Islet of Langerhans (tissue), 1 donor: ENCODE results near the gene ZNF367.

ENCODE experiments used
- FAIRE-seq: peaks from one replicate; lab custom pipeline; 2011; peaks lifted over from hg19 to GRCh38; lab: Jason Lieb, UNC

Gene ZNF367

DNA sequence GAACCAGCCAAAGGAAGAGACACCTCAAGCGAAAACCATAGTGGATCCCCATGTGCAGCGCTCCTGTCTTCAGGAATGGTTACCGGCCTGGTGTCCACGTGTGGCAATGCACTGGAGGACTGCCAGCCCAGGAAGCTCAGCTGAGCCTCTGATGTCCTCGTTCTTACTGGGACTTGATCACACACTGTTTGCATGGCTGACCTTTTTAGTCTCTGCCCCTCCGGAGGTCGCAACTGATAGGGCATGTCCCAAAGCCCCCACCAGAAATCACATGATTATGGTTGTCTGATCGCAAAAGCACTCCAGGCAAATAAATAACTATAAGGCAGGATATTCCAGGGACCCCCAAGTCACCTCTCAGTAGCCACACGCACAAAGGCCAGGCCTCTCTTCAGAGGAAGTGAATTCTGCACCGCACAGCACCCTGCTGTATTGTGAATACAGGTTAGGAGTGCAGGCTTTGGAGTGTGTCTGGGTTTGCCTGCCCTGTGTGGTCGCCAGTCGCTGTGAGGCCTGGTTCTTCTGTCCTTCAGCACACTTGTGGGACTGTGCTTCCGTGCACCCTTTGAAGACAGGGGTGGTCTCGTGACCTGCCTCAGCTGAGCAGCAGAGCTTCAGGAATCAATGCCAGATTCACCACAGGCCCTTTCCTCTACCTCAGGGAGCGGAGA lies 18.4 kb upstream of the ZNF367 start:
- no peak for FAIRE-seq

GRCh38 chr9:96436063-96436455 lies 17.9 kb upstream of the ZNF367 start:
- no peak for FAIRE-seq

DNA sequence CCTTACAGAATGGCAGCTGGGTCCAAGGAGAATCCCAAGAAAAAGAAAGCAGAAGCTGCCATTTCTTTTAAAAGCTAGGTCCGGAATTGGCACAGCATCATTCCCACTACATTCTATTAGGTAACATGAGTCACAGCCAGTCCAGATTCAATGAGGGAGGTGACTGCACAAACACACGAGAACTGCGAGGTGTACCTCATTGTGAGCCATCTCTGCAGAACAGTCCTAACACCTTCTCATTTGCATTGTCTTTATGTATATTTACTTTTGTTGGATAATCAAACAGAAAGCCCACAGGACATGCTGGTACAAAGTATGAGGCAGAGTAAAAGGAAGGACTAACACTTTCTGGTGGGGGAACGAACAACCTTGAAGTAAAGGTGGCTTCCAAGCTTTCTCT lies 17.2 kb upstream of the ZNF367 start:
- FAIRE-seq: no peak

DNA sequence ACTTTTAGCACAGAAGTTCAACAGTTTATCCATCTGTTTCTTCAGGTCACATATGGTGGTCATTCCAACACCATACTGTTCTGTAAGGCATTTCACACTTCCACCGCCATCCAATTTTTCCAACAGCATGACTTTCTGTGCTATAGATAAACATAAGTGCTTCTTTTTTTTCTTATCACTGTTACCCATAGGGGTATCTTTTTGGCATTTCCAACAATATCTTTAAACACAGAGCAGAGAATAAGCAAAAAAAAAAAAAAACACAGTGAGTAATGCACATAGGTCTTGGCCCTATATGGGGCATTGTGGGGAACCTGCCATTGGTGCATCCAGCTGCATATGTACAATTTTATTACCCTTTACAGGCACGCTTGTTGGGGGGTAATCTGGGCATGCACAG lies 12.2 kb upstream of the ZNF367 start:
- no peak for FAIRE-seq

DNA sequence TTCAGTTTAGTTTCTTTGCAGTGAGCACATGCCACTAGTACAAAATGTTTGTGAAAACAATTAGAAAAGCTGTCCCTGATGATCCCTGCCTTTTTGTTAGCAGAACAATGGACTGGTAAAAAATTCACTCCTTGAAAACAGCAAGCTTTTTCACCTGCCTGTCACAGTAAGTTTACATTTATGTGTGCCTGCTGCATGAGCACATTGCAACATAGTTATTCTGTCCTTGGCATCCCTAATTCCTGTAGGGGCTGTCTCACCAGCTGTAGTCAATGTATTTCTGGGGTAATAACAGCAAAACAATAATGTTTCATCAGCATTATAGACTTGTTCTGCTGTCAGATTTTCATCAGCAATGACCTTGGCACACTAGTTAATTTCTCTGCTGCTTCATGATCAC lies 11.6 kb upstream of the ZNF367 start:
- no peak for FAIRE-seq

DNA sequence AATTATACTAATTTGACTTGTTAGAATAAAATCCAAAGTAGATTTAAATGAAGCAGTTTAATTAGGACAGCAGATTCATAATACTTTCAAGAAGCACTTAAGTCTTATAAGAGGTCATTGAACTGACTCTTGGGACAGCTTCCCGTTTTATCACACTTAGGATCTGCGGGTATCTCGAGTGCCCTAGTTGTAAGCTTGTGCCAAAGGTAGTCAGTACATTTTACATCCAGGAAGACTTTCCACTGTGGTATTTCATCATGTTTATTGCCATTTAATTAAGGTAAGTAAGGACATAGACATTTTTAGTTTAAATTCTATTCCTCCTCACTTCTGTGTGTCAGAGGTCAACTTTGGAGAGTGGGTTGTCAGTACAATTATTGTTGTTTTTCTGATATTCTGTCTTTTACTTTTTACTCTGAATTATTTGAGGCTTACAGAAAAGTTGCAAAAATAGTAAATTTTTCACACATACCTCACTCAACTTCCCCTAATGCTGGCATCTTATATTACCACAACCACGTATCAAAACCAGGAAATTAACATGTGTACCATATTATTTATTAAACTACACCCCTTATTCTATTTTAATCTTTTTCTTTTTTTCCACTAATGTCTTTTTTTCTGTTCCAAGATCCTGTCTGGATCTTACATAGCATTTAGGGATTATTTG lies 7.5 kb upstream of the ZNF367 start:
- FAIRE-seq: no peak

DNA sequence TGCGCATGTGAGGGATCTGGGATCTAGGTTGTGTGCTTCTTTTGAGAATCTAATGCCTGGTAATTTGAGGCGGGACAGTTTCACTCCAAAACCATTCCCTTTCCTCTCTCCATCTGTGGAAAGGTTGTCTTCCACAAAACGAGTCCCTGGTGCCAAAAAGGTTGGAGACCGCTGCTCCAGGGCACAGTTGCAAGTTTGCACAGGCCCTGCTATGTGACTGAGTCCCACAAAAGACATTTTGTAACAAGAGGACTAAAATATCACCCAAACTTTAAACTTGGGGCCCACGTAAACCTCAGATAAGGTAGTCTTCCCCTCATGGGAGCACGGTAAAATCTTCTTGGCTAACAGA lies 5.8 kb upstream of the ZNF367 start:
- no peak for FAIRE-seq

GRCh38 chr9:96423322-96423984 lies 5.3 kb upstream of the ZNF367 start:
- FAIRE-seq: no peak

DNA sequence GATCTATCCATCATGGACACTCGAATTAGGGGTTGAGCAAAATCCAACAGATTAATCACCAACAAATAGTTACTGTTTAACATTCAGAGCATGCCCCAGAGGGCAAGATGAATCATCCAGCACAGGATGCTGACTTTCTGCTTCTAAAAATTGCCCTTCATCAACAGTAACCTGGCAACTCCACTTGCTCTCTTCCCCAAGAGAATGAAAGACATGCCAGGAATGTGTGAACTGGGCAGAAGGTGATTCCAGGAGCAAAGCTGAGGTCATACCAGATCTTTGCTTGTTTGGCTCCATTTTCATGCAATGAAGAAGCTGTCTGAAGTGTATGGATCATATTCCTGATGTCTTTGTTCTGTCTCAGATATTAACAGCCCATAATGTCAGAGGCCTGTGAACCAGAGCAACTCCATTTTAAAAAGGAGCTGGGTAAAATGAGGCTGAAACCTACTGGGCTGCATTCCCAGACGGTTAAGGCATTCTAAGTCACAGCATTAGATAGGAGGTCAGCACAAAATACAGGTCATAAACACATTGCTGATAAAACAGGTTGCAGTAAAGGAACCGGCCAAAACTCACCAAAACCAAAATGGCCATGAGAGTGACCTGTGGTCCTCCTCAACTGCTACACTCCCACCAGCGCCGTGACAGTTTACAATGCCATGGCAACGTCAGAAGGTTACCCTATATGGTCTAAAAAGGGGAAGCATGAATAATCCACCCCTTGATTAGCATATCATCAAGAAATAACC lies 2.5 kb upstream of the ZNF367 start:
- peak; percentile 87 for FAIRE-seq

- FAIRE-seq: no peak
Observed at GRCh38 chr9:96419691-96419969, 1.5 kb upstream of the ZNF367 start.

DNA sequence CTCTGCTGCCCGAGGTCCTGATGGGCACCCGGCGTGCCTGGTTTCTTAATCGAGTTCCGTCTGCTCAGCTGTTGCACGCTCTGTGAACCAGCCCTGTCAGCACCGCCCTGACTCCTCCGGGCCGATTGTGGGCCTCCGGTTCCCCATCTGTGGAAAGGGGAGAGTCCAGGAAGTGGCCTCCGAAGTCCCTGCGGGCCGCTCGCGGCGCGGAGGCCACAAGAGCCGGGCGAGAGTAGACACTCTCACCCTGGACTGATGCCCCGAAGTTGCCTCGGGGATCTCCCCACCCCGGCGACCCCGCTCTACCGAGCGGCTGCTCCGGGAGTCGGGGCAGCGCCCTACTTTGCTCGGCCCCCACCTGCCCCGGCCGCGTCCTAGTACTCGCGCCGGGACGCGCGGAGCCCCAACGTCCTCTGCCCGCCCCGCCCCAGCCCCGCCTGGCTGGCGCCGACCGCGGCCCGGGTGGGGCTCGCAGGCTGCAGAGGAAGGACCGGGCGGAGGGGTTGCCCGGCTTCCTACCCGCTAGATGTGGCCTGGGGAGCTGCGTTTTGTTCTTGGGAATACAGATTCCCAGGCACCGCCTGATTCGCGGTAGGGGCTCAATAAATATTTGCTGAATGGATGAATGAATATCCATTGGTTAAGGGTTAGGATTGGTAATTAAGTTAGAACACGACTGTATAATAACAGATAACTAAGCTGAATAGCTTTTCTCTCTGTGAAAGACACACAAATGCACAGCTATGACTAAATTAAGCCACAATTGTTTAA lies 935 bp upstream of the ZNF367 start:
- FAIRE-seq: no peak

- FAIRE-seq: no peak
Observed at GRCh38 chr9:96417661-96418082, 498 bp downstream of the ZNF367 start.

- no peak for FAIRE-seq
Observed at GRCh38 chr9:96417051-96417586, 1.1 kb downstream of the ZNF367 start.

DNA sequence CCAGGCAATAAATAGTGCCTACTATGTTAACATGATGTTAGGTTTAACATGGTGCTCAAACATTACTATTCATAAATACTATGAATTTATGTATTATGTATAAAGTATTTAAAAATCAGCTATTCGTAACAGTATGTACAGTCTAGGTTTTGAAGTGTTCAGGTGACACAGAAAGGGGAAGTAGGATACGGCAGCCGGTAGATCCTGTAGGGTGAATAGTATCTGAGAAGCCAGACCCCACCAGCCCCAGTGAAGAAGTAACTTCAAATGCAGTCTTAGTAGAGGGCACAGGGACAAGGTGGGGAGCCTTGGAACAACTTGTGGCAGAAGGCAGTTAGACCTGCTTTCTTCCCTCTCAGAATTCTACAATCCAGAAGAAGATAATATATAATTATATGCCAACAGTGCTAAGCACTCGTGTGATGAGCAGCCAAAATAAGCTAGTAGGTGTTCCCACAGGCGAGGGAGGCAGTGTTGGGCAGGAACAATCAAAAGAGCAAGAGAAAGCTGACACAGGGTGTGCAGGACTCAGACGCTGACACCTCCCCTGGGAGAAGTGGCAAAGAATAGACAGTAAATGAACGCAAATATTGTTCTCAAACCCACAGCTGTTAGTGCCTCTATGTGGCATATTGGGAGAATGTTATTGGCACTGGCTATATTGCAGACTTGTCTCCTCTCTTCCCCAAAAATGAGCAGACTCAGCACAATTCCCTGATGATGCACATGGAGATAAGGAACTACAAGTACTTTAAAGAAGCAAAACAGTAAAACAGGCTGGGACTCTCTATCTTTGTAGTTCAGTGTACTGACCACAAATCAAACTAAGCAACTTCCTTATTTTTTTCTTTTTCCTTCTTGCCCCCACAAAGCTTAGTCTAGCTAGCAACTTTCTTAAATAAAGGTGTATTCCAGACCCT lies 4.6 kb downstream of the ZNF367 start:
- no peak for FAIRE-seq

GRCh38 chr9:96412174-96412913 lies 5.8 kb downstream of the ZNF367 start:
- no peak for FAIRE-seq

GRCh38 chr9:96411129-96411838 lies 6.9 kb downstream of the ZNF367 start:
- no peak for FAIRE-seq

DNA sequence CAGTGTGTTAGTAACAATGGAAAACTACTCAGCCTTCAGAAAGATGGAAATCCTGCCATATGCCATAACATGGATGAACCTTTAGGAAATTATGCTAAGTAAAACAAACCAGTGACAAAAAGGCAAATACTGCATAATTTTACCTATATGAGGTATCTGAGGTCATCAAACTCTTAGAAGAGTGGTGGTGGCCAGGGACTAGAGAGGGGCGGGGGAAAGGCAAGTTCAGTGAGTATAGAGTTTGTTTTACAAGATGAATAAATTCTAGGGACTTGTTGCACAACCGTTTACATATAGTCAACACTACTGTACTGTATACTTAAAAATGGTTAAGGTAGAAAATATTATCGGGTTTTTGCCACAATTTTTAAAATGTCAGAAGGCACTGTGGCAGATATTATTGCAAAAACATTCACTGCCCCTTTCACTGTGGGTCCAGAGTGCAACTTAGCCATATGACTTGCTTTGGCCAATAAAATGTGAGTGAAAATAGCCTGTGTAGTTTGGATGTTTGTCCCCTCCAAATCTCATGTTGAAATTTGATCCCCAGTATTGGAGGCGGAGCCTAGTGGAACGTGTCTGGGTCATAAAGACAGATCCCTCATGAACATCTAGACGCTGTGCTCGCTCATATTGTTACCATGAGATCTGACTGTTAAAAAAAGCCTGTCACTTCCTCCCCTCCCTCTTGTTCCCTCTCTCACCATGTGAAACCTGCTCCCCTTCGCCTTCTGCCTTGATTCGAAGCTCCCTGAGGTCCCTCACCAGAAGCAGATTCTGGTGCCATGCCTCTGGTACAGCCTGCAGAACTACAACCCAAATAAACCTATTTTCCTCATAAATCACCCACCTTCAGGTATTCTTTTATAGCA lies 9.5 kb downstream of the ZNF367 start:
- no peak for FAIRE-seq

DNA sequence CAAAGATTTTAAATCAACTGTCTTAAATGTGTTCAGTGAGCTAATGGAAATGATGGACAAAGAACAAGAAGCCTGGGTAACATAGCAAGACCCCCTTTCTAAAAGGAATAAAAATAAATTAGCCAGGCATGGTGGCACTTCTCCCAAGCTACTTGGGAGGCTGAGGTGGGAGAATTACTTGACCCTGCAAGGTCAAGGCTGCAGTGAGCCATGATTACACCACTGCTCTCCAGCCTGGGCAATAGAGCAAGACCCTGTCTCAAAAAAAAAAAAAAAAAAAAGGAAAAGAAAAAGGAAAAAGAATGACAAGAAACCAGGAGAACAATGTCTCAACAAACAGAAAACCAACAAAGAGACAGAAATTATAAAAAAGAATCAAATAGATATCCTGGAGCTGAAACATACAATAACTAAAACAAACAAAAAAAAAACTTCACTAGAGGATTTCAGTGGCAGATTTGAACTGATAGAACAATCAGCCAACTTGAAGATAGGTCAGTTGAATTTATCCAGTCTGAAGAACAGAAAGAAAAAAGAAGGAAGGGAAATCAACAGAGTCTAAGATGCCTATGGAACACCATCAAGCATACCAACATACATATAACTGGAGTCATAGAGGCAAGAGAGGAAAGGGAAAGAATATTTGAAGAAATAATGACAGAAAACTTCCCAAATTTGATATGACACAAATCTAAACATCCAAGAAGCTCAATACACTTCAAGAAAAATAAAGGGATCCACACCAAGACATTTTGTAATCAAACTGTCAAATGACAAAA lies 17.8 kb downstream of the ZNF367 start:
- no peak for FAIRE-seq
